Ishikawa (cell line): ENCODE results near the gene PDE1A.

Experiments
- CEBPB ChIP-seq: IDR thresholded peaks from 2 replicates; pipeline ENCODE4 v1.6.1; 2012
- EGR1 ChIP-seq: IDR thresholded peaks from 2 replicates; pipeline ENCODE4 v1.6.1; 2012
- EP300 ChIP-seq: IDR thresholded peaks from 2 replicates; pipeline ENCODE4 v1.6.1; 2012; ENCODE audit warnings: borderline replicate concordance
- FOXM1 ChIP-seq: IDR thresholded peaks from 2 replicates; pipeline ENCODE4 v1.6.1; 2012; ENCODE audit warnings: low read depth, borderline replicate concordance
- RAD21 ChIP-seq: IDR thresholded peaks from 2 replicates; pipeline ENCODE4 v1.6.1; 2012; ENCODE audit warnings: low read depth
- REST ChIP-seq: IDR thresholded peaks from 2 replicates; pipeline ENCODE4 v1.6.1; 2012; ENCODE audit warnings: low read depth, mild to moderate bottlenecking
- TAF1 ChIP-seq: IDR thresholded peaks from 2 replicates; pipeline ENCODE4 v1.6.1; 2012; ENCODE audit warnings: low read depth, mild to moderate bottlenecking
- TCF12 ChIP-seq: IDR thresholded peaks from 2 replicates; pipeline ENCODE4 v1.6.1; 2012; ENCODE audit warnings: low read depth
- USF1 ChIP-seq: IDR thresholded peaks from 2 replicates; pipeline ENCODE4 v1.6.1; 2012
- YY1 ChIP-seq: IDR thresholded peaks from 2 replicates; pipeline ENCODE4 v1.6.1; 2012; ENCODE audit warnings: low read depth

DNA sequence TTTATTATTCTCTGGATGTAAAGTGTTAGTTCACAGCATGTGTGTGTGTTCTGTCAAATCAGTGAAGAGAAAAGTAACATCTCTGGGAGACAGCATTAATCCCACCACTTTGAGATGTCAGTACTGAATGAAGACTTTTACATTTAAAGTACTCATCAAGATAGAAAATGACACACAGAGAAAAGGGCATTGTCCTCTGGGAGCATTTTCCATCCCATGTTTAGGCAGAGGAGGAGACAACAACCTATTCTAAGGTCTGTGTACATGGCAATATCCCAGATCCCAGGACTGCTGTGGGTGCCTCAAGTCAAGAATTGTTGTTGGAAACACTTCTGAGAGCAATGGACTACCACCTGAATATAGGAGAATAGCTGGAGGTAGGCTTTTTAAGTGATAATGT is 239.7 kb downstream of the PDE1A start:
- TF ChIP-seq REST: no peak
- no peak for TF ChIP-seq CEBPB
- TF ChIP-seq EP300: no peak
- TF ChIP-seq EGR1: no peak
- TF ChIP-seq USF1: no peak
- TF ChIP-seq FOXM1: no peak
- no peak for TF ChIP-seq RAD21
- TF ChIP-seq TCF12: no peak
- no peak for TF ChIP-seq TAF1
- TF ChIP-seq YY1: no peak
